H1 (cell line): Measurements from ENCODE around the gene NCAPG2. TPM values are rescaled to one million over a fixed set of nuclear protein-coding genes. Genes with fewer than 3 reads are reported as not detected.

Experiments used
- ATF2 ChIP-seq: IDR thresholded peaks from 2 replicates; pipeline ENCODE4 v1.6.1; 2012; ENCODE audit warnings: low read length, inconsistent platforms
- BACH1 ChIP-seq: IDR thresholded peaks from 2 replicates; pipeline ENCODE4 v1.6.1; 2012; ENCODE audit warnings: low read length, improper control_type of control experiment
- POLR2AphosphoS5 ChIP-seq: IDR thresholded peaks from 2 replicates; pipeline ENCODE4 v1.6.1; 2011; ENCODE audit warnings: low read depth, low read length
- SAP30 ChIP-seq: fragments of 300-600 bp; sonication (generic); IDR thresholded peaks from 2 replicates; pipeline ENCODE4 v1.7.1; 2012; ENCODE audit warnings: low read length, moderate library complexity, mild to moderate bottlenecking, inconsistent platforms; ENCODE audit not compliant: insufficient read depth, insufficient replicate concordance
- SIX5 ChIP-seq: IDR thresholded peaks from 2 replicates; pipeline ENCODE4 v1.6.1; 2011; ENCODE audit warnings: mild to moderate bottlenecking, low read depth, low read length
- polyA plus RNA-seq, 7 experiments: library from polyadenylated mRNA; depleted of rRNA in 3 of 7; stranded (reverse) in 5 of 7; unstranded in 2 of 7; fragments of >200 nt in 5 of 7; fragments of 200-250 nt in 2 of 7; gene quantifications; 1 replicate in 5 of 7; 2 replicates in 1 of 7; 4 replicates in 1 of 7; pipeline versions ENCODE4 v1.2.1 to v1.2.3, GENCODE V29; 2011 to 2013; ENCODE audit warnings: missing spikeins in 2 of 7, mixed read lengths in 2 of 7
- total RNA-seq: library from RNA; stranded (reverse); fragmentation: NEBNext Ultra II Directional; extraction: Animal tissue kit (Norgen Biotek cat#: 25700); gene quantifications from 2 replicates; pipeline ENCODE4 v1.2.1, GENCODE V29; 2021

Gene NCAPG2
- total and polyA plus RNA-seq, 2 of the 8 experiments (the other 6 are each of a cell fraction or from before 2014, with no cell fraction given) = 49.9 to 119 TPM

GRCh38 chr7:158687406-158687805 is 17.2 kb downstream of the NCAPG2 start (continued):
- TF ChIP-seq SAP30 (no peak), POLR2AphosphoS5 (no peak; the same call in 1 of the 2 replicates), SIX5 (no peak), ATF2 (no peak), BACH1 (no peak)
- TF ChIP-seq, all 59 proteins: peak for 0
